Measurements from ENCODE around the gene ZFAND6.
A peak's percentile ranks its signal among the peaks of the same experiment; 100 is the strongest.
"Not testable (repeated sequence)": the region's sequence is repeated elsewhere in the genome, so short reads cannot be mapped to it uniquely, and the experiment has no call there.

Gene ZFAND6

GRCh38 chr15:80151148-80151547 is 91.7 kb downstream of the ZFAND6 start:
- no peak for DNase-seq (ENCODE audit: low read depth in 2 of 2)

- no peak for DNase-seq (ENCODE audit: low read depth in 2 of 2)
These were observed 92.1 kb downstream of the ZFAND6 start for GRCh38 chr15:80151576-80151975.

GRCh38 chr15:80152180-80152895 is 92.9 kb downstream of the ZFAND6 start:
- DNase-seq (ENCODE audit: low read depth in 2 of 2): peak; percentile 87 to 88

- peak in 1 of 2 experiments; percentile 8 for DNase-seq (ENCODE audit: low read depth in 2 of 2)
These were observed 93.7 kb downstream of the ZFAND6 start, which contains the start of gene FAH for GRCh38 chr15:80152896-80153876. Gene FAH, plus strand, starts transcription at chr15:80152999. Its CDS starts 56 bp downstream, at chr15:80153055.

- no peak for DNase-seq (ENCODE audit: low read depth in 2 of 2)
These were observed 94.4 kb downstream of the ZFAND6 start for GRCh38 chr15:80153900-80154299.

GRCh38 chr15:80154336-80154735 is 94.9 kb downstream of the ZFAND6 start:
- no peak for DNase-seq (ENCODE audit: low read depth in 2 of 2)

GRCh38 chr15:80155001-80155377 is 95.5 kb downstream of the ZFAND6 start:
- DNase-seq (ENCODE audit: low read depth in 2 of 2): no peak

GRCh38 chr15:80155378-80156175 is 96.1 kb downstream of the ZFAND6 start:
- DNase-seq (ENCODE audit: low read depth in 2 of 2): not testable (repeated sequence)

GRCh38 chr15:80156176-80156720 is 96.8 kb downstream of the ZFAND6 start:
- DNase-seq (ENCODE audit: low read depth in 2 of 2): no peak

- no peak for DNase-seq (ENCODE audit: low read depth in 2 of 2)
These were observed 97.7 kb downstream of the ZFAND6 start for GRCh38 chr15:80157215-80157614.

GRCh38 chr15:80159301-80159700 is 99.8 kb downstream of the ZFAND6 start:
- DNase-seq (ENCODE audit: low read depth in 2 of 2): no peak

- no peak for DNase-seq (ENCODE audit: low read depth in 2 of 2)
These were observed 100.5 kb downstream of the ZFAND6 start for GRCh38 chr15:80159811-80160569.

- peak; percentile 80 to 81 for DNase-seq (ENCODE audit: low read depth in 2 of 2)
These were observed 101.2 kb downstream of the ZFAND6 start for GRCh38 chr15:80160570-80161156.

- no peak for DNase-seq (ENCODE audit: low read depth in 2 of 2)
These were observed 102.1 kb downstream of the ZFAND6 start for GRCh38 chr15:80161468-80162016.

- no peak for DNase-seq (ENCODE audit: low read depth in 2 of 2)
These were observed 102.6 kb downstream of the ZFAND6 start for GRCh38 chr15:80162059-80162554.

GRCh38 chr15:80163217-80163616 is 103.7 kb downstream of the ZFAND6 start:
- DNase-seq (ENCODE audit: low read depth in 2 of 2): no peak

GRCh38 chr15:80163897-80164296 is 104.4 kb downstream of the ZFAND6 start:
- DNase-seq (ENCODE audit: low read depth in 2 of 2): no peak

- DNase-seq (ENCODE audit: low read depth in 2 of 2): no peak
These were observed 108.5 kb downstream of the ZFAND6 start for GRCh38 chr15:80167936-80168335.

- DNase-seq (ENCODE audit: low read depth in 2 of 2): no peak
These were observed 108.9 kb downstream of the ZFAND6 start for GRCh38 chr15:80168421-80168820.
